CD4-positive, alpha-beta T cell treated with Interleukin-6 at 100 ng/mL for 8 hours (primary cell): ENCODE measurements around the gene SYNCRIP.
"Not testable (repeated sequence)": the region's sequence is repeated elsewhere in the genome, so short reads cannot be mapped to it uniquely, and the experiment has no call there.

Source experiments
- DNase-seq: peaks from one replicate; pipeline ENCODE4 v3.0.0-alpha.2; 2020; ENCODE audit warnings: mixed read lengths, low spot score

Gene SYNCRIP

DNA sequence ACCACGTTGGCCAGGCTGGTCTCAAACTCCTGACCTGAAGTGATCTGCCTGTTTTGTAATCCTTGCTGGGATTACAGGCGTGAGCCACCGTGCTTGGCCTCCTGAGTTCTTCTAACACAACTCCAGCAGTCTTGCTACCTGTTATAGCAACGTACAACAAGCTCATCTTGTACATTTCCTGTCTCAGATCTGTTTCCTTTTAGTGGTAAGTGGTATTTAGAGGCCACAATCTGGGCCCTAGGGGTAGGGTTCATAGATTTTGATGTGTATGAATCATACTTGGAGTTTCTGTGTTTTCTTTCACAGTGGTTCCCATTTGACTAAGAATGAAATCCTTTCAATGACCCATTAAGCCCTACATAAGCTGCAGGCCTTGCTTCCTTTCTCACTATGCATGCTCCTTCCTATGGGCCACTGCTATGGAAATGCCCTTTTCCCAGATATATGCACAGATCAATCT lies 27.1 kb upstream of the SYNCRIP start:
- peak; percentile 70 for DNase-seq

DNA sequence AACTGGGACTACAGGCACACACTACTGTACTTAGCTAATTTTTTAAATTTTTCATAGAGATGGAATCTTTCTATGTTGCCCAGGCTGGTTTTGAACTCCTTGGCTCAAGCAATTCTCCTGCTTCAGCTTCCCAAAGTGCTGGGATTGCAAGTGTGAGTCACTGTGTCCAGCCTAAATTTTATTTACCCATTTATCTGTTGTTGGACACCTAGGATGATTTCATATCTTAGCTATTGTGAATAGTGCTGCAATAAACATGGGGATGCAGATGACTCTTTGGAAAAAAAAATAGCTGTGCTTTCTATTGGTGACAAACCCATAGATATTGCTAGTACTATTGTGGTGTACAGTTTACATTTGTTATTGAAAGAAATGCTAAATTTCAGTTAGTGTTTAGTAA lies 19.6 kb upstream of the SYNCRIP start:
- no peak for DNase-seq

GRCh38 chr6:85660181-85660611 lies 17.5 kb upstream of the SYNCRIP start:
- no peak for DNase-seq

- DNase-seq: no peak
Measured at GRCh38 chr6:85650606-85651005, 7.9 kb upstream of the SYNCRIP start.

DNA sequence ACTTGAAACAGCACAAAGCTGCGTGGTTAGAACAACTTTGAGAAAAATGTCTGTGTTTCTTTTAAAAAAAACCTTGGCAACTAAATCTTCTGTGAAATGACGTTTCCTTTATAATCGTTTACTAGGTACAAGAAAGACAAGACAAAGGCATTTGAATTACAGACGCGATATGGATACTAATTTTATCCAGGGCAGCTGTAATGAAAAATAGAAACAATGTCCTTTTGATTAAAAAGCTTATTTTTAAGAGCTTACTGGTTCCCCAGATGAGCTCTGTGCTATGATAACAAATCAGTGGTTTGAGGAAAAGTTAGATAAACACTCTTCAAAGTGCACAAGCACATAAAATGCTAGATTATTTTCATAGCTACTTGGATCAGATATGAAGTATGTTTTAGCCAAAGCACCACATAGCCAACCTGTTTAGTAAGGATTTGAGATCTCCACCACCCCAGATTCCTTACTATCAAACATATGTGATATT lies 1.6 kb upstream of the SYNCRIP start:
- DNase-seq: no peak

GRCh38 chr6:85643537-85644278 lies 1.0 kb upstream of the SYNCRIP start:
- DNase-seq: peak; percentile 44

GRCh38 chr6:85641897-85642773 lies 551 bp downstream of the SYNCRIP start:
- DNase-seq: peak; percentile 37

DNA sequence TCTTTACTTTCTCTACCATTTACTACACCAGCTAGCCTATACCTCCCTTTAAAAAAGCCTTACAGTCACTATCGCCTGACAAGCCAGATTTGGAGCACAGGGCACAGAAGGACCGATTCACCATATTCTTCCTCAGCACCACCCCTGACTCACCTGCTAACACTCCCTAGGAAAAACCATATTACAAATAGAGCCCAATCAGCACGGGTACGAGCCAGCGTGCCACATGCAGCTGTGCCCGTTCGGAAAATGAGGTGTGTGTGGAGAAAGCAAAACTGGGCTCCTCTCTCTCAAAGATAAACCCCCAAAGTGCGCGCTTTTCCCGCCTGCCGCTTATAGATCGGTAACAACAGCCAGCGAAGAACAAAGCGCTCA lies 1.2 kb downstream of the SYNCRIP start:
- no peak for DNase-seq

- no peak for DNase-seq
Measured at GRCh38 chr6:85640821-85641220, 1.9 kb downstream of the SYNCRIP start.

- DNase-seq: no peak
Measured at GRCh38 chr6:85637579-85637978, 5.1 kb downstream of the SYNCRIP start.

DNA sequence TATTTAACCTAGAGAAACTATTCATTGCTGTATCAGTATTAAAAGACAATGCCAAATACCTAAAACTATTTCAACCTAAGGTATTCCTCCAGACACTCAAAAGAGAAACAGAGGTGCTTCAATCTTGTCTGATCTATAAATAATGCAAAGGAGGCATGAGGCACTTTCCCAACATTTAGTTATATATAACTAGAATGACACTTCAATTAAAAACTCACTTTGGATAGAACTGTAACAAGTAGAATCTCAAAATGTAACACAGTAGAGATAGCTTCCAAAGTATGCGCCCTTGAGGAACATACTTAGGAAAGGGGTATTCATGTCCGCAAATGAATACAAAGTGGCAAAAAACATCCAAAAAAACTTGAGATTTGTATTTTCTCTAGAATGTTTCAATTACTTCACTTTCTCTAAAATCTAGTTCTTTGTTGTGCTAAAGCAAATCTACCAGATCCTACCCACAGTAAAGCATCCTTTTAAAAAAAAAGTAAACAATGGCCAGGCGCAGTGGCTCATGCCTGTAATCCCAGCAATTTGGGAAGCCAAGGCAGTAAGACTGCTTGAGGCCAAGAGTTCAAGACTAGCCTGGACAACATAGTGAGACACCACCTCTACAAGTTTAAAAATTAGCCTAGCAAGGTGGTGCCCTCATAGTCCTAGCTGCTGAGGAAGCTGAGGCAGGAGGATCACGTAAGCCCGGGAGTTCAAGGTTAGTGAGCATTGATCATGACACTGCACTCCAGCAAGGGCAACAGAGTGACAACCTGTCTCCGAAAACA lies 10.3 kb downstream of the SYNCRIP start:
- DNase-seq: no peak

DNA sequence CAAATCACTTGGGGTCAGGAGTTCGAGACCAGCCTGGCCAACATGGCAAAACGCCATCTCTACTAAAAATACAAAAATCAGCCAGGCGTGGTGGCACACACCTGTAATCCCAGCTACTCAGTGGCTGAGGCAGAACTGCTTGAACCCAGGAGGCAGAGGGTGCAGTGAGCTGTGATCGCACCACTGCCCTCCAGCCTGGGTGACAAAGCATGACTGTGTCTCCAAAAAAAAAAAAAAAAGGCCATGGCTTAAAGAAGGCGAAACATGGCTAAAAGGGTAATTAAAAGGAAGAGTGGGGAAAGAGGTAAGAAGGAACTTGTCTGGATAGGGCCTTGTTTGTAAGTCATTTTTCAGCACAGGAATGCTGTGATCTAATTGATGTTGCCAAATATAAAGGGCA lies 11.6 kb downstream of the SYNCRIP start:
- not testable (repeated sequence) for DNase-seq

DNA sequence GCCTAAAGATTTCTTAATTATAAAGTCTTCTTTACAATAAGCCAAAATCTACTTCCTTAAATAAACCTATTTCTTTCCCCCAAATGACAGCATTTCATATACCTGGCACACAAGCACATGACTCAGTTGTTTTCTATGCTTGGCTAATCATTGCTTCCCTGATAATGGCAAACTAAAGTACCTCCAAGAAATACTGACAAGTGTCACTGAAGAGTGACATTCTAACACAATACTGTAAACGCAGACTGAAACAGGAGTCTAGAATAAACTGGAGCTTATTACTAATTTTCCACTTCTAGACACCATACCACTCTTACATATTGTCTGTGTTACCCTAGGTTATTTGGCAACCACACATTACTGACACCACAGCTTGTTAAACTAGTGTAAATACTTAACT lies 14.3 kb downstream of the SYNCRIP start:
- no peak for DNase-seq

- no peak for DNase-seq
Measured at GRCh38 chr6:85620308-85620707, 22.4 kb downstream of the SYNCRIP start.

- DNase-seq: no peak
Measured at GRCh38 chr6:85614780-85615179, 27.9 kb downstream of the SYNCRIP start.

DNA sequence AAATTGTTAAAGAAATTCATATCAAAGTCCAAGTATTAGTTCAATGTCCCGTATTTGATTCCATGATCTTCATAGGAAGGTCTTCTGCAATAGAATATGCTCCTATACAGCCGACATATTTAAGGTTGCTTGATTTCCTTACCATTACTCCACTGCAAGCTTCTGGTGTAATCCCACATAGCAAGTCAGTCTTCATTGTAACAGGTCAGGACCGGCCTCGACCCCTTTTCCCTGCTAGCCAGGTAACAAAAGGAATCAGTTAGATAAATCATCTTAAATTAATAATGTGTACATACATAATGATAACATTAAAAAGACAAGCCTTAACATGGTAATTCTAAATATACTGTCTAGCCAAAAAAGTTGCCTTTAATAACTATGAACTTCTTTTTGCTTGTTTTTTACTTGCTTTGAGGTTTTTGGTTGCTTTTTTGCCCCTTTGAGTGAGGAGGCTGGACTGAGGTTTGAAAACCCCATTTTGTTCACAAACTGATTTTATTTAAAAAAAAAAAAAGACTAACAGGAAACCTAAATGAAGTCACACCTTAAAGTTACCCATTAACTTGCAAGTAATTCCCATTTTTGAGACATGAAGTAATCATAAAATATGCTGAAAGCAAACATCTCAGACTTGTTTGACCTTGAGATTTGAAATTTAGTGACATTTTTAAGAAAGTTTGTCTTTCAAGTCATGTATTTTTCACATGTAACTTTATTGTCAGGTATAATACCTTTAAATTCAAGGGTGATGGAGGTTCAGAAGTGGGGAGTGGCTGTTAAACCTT lies 29.8 kb downstream of the SYNCRIP start:
- DNase-seq: no peak

GRCh38 chr6:85610182-85610895 lies 32.3 kb downstream of the SYNCRIP start:
- no peak for DNase-seq

DNA sequence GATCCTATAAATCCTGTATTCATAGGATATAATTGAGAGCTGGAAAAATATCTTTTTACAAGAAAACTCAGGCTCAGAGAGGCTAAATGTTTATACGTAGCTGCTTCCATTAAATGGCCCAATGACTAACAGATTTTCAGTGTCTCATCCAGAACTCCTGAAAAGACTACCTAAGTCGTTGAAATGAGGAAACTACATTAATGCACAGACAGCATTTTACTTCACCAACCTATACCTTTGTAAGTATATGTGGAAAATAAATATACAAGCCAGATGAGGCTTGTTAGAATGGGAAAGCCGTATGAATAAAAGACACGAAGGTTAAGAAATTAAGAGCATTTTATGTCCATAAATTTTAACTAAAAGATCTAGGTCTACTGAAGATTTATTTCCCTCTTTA lies 40.6 kb downstream of the SYNCRIP start:
- no peak for DNase-seq

DNA sequence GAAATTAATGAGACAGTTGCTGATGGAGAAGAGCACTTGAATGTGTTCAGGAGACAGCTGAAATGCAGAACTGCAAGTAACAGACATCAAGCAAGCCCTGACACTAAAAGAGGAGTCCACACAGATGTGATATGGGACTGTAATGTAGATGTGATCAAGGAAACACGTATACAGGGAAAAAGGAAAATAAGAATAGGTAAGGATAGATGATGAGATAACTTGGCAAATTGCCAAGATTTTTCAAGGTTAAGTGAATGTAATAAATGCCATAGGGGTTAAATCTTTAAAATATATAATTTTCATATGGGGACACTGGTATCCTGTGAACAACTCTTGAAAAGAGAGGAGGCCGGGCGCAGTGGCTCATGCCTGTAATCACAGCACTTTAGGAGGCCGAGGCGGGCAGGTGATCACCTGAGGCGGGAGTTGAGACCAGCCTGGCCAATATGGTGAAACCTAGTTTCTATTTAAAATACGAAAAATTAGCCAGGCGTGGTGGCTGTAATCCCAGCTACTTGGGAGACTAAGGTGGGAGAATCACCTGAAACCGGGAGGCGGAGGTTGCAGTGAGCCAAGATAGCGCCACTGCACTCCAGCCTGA lies 41.9 kb downstream of the SYNCRIP start:
- no peak for DNase-seq

DNA sequence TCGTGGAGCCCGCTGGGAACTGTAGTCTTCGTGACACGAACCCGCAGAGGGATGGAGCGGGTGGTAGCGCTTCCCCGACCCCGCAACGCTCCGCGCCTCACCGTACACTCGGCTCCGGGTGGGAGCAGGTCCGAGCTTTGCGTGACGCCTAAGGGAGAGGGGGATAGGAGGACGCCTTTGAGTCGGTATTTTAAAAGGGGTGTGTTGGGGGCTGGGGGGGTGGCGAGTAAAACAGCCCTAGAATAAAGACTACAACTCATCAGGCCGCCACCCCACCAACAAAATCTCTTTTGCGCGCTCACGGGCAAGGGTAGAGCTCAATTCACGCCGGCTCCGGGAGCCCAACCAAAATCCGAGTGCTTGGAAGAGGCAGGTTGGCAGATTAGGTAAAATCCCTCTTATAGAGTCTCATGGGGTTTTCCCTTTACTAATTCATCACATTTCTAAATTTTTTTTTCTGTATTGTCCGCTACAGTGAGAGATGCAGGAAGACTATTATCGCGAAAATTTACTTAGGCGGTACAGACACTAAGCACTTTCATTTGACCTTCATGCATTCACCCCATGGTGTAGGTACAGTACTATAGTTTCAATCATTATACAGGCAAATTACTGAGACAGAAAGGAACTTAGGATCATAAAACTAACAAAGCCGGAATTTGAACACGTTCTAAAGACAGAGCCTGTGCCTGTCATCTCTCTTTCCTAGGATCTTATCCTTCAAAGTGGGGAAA lies 48.3 kb downstream of the SYNCRIP start:
- DNase-seq: peak; percentile 16
